OCI-LY3 (cell line): ENCODE data around the gene CAB39.

Source experiments
- H2AFZ ChIP-seq: fragments of 200-600, 300-600 bp; shearing (Covaris generic); 2 replicates; pipeline ENCODE4 v1.6.0; 2014; ENCODE audit warnings: antibody characterized with exemption, low read depth, low read length
- H3K27ac ChIP-seq: fragments of 200-600, 300-600 bp; sonication (generic); 2 replicates; pipeline ENCODE4 v1.5.1; 2014; ENCODE audit warnings: mild to moderate bottlenecking, low read length, moderate library complexity, mixed read lengths
- H3K27me3 ChIP-seq: fragments of 200-600, 300-600 bp; sonication (generic); 2 replicates; pipeline ENCODE4 v1.6.1; 2014; ENCODE audit warnings: low read depth, low read length, mixed read lengths
- H3K36me3 ChIP-seq: fragments of 200-600, 300-600 bp; sonication (generic); replicated peaks from 2 replicates; pipeline ENCODE3; 2014; ENCODE audit warnings: low read depth, low read length, mixed read lengths
- H3K4me1 ChIP-seq: fragments of 300-600, 200-600 bp; sonication (generic); 2 replicates; pipeline ENCODE4 v1.6.1; 2014; ENCODE audit warnings: low read length, mixed read lengths
- H3K4me2 ChIP-seq: fragments of 200-600, 300-600 bp; sonication (generic); 2 replicates; pipeline ENCODE4 v1.6.1; 2014; ENCODE audit warnings: low read length, mixed read lengths
- H3K4me3 ChIP-seq: fragments of 300-600, 200-600 bp; sonication (generic); 2 replicates; pipeline ENCODE4 v1.5.1; 2014; ENCODE audit warnings: antibody characterized with exemption, mild to moderate bottlenecking, low read length, moderate library complexity
- H3K79me2 ChIP-seq: fragments of 300-600, 200-600 bp; shearing (Covaris generic); 2 replicates; pipeline ENCODE4 v1.6.1; 2014; ENCODE audit warnings: mild to moderate bottlenecking, low read length, mixed read lengths
- H3K9ac ChIP-seq: fragments of 300-600, 200-600 bp; shearing (Covaris generic); 2 replicates; pipeline ENCODE4 v1.6.0; 2014; ENCODE audit warnings: mild to moderate bottlenecking, low read length, moderate library complexity
- H3K9me3 ChIP-seq: fragments of 200-600, 300-600 bp; shearing (Covaris generic); 2 replicates; pipeline ENCODE4 v1.6.1; 2014; ENCODE audit warnings: low read length, mixed read lengths; ENCODE audit not compliant: insufficient read depth
- H4K20me1 ChIP-seq: fragments of 200-600, 300-600 bp; sonication (generic); 2 replicates; pipeline ENCODE4 v1.6.1; 2016; ENCODE audit warnings: low read length, mixed read lengths; ENCODE audit not compliant: insufficient read depth
- CTCF ChIP-seq: fragments of 200-600, 300-600 bp; sonication (generic); IDR thresholded peaks from 2 replicates; pipeline ENCODE4 v1.5.1; 2014; ENCODE audit warnings: antibody characterized with exemption, low read length, low read depth
- EZH2phosphoT487 ChIP-seq: fragments of 200-600 bp; shearing (Covaris generic); IDR thresholded peaks from 2 replicates; pipeline ENCODE4 v1.6.1; 2018; ENCODE audit warnings: antibody characterized with exemption, mixed run types, low read depth

CAB39 gene

GRCh38 chr2:230666446-230666845, 46.2 kb upstream of the CAB39 start:
- peak overlapping the region; percentile 73 for H3K4me2 ChIP-seq

GRCh38 chr2:230666885-230667712, 45.5 kb upstream of the CAB39 start:
- no peaks in the 10 kb centered on the region for H3K9me3 ChIP-seq
- H3K9ac ChIP-seq = peak overlapping the region; percentile 94
- no peaks in the 10 kb centered on the region for H3K36me3 ChIP-seq
- H3K27ac ChIP-seq = peak overlapping the region; percentile 100
- no peak for TF ChIP-seq EZH2phosphoT487
- no peak for TF ChIP-seq CTCF
- no peak overlapping the region for H2AFZ ChIP-seq
- H3K4me1 ChIP-seq = peaks cover 95% of the 10 kb centered on the region
- H3K27me3 ChIP-seq = no peaks in the 10 kb centered on the region
- H3K4me2 ChIP-seq = peak overlapping the region; percentile 73
- no peaks in the 10 kb centered on the region for H4K20me1 ChIP-seq
- peak overlapping the region; percentile 55 for H3K4me3 ChIP-seq
- no peaks in the 10 kb centered on the region for H3K79me2 ChIP-seq

More at GRCh38 chr2:230666446-230666845, 46.2 kb upstream of the CAB39 start:
- Histone ChIP-seq H4K20me1 (no peaks in the 10 kb centered on the region), H3K36me3 (no peaks in the 10 kb centered on the region), H3K79me2 (no peaks in the 10 kb centered on the region), H3K4me1 (peaks cover 97% of the 10 kb centered on the region), H3K9me3 (no peaks in the 10 kb centered on the region), H3K27me3 (no peaks in the 10 kb centered on the region), H2AFZ (no peak overlapping the region), H3K27ac (peak overlapping the region; percentile 100), H3K9ac (peak overlapping the region; percentile 94), H3K4me3 (peak overlapping the region; percentile 55)
- TF ChIP-seq EZH2phosphoT487 (no peak), CTCF (no peak)

- H3K9ac ChIP-seq = peak overlapping the region; percentile 94
- peak overlapping the region; percentile 100 for H3K27ac ChIP-seq
- no peak overlapping the region for H3K4me3 ChIP-seq
- H3K36me3 ChIP-seq = no peaks in the 10 kb centered on the region
- no peaks in the 10 kb centered on the region for H3K79me2 ChIP-seq
- no peak overlapping the region for H2AFZ ChIP-seq
- TF ChIP-seq CTCF (no peak), EZH2phosphoT487 (no peak)
- no peaks in the 10 kb centered on the region for H3K9me3 ChIP-seq
- H3K27me3 ChIP-seq = no peaks in the 10 kb centered on the region
- peak overlapping the region; percentile 50 for H3K4me2 ChIP-seq
- peaks cover 83% of the 10 kb centered on the region for H3K4me1 ChIP-seq
- H4K20me1 ChIP-seq = no peaks in the 10 kb centered on the region
Observed at GRCh38 chr2:230668184-230668938, 44.3 kb upstream of the CAB39 start.

GRCh38 chr2:230668939-230669303, 43.7 kb upstream of the CAB39 start:
- no peaks in the 10 kb centered on the region for H4K20me1 ChIP-seq
- H3K79me2 ChIP-seq = no peaks in the 10 kb centered on the region
- TF ChIP-seq EZH2phosphoT487 = no peak
- no peak for TF ChIP-seq CTCF
- no peak overlapping the region for H3K4me3 ChIP-seq
- peak overlapping the region; percentile 100 for H3K27ac ChIP-seq
- no peaks in the 10 kb centered on the region for H3K9me3 ChIP-seq
- no peaks in the 10 kb centered on the region for H3K36me3 ChIP-seq
- no peak overlapping the region for H2AFZ ChIP-seq
- peak overlapping the region; percentile 94 for H3K9ac ChIP-seq
- no peaks in the 10 kb centered on the region for H3K27me3 ChIP-seq
- peak overlapping the region; percentile 50 for H3K4me2 ChIP-seq
- H3K4me1 ChIP-seq = peaks cover 78% of the 10 kb centered on the region
